ENCODE data around the gene IL17RB.

Gene IL17RB

GRCh38 chr3:53829605-53830004 is 16.8 kb upstream of the IL17RB start:
- no peak for DNase-seq (ENCODE audit: low spot score)

- DNase-seq (ENCODE audit: low spot score) = no peak
Measured at GRCh38 chr3:53830944-53831343, 15.4 kb upstream of the IL17RB start.

GRCh38 chr3:53833053-53833645 is 13.2 kb upstream of the IL17RB start:
- no peak for DNase-seq (ENCODE audit: low spot score)

- no peak for DNase-seq (ENCODE audit: low spot score)
Measured at GRCh38 chr3:53833700-53834099, 12.7 kb upstream of the IL17RB start.

GRCh38 chr3:53834429-53835095 is 11.8 kb upstream of the IL17RB start:
- no peak for DNase-seq (ENCODE audit: low spot score)

GRCh38 chr3:53835257-53835656 is 11.1 kb upstream of the IL17RB start:
- DNase-seq (ENCODE audit: low spot score) = no peak

GRCh38 chr3:53836084-53836872 is 10.1 kb upstream of the IL17RB start:
- DNase-seq (ENCODE audit: low spot score) = no peak

- DNase-seq (ENCODE audit: low spot score) = no peak
Measured at GRCh38 chr3:53837331-53837730, 9.0 kb upstream of the IL17RB start.

GRCh38 chr3:53841296-53841695 is 5.1 kb upstream of the IL17RB start:
- DNase-seq (ENCODE audit: low spot score) = no peak

- peak; percentile 47 for DNase-seq (ENCODE audit: low spot score)
Measured at GRCh38 chr3:53842436-53843194, 3.8 kb upstream of the IL17RB start.

GRCh38 chr3:53843195-53844177 is 2.9 kb upstream of the IL17RB start:
- DNase-seq (ENCODE audit: low spot score) = no peak

GRCh38 chr3:53844262-53845102 is 1.9 kb upstream of the IL17RB start:
- DNase-seq (ENCODE audit: low spot score) = no peak

GRCh38 chr3:53845103-53845880 is 1.1 kb upstream of the IL17RB start:
- DNase-seq (ENCODE audit: low spot score) = peak; percentile 83

GRCh38 chr3:53845881-53846133 is 561 bp upstream of the IL17RB start:
- DNase-seq (ENCODE audit: low spot score) = no peak

- DNase-seq (ENCODE audit: low spot score) = no peak
Measured at GRCh38 chr3:53846851-53847155, 435 bp downstream of the IL17RB start.

GRCh38 chr3:53849916-53850315 is 3.5 kb downstream of the IL17RB start:
- no peak for DNase-seq (ENCODE audit: low spot score)

GRCh38 chr3:53850895-53851294 is 4.5 kb downstream of the IL17RB start:
- peak; percentile 38 for DNase-seq (ENCODE audit: low spot score)

GRCh38 chr3:53856964-53857363 is 10.6 kb downstream of the IL17RB start:
- no peak for DNase-seq (ENCODE audit: low spot score)

GRCh38 chr3:53858096-53858741 is 11.9 kb downstream of the IL17RB start:
- no peak for DNase-seq (ENCODE audit: low spot score)

GRCh38 chr3:53859178-53859577 is 12.8 kb downstream of the IL17RB start:
- DNase-seq (ENCODE audit: low spot score) = no peak
